Lower lobe of right lung (tissue), 2 donors: Measurements from ENCODE around the gene CSRP3. TPM values are rescaled to one million over a fixed set of nuclear protein-coding genes. Genes with fewer than 3 reads are reported as not detected.

Experiments used
- ATAC-seq, 2 donors: fragments of 200-7000 bp; cut with Tn5 transposase; one replicate each; pipeline ENCODE4 v1.9.1; 2020 to 2022; ENCODE audit warnings: mild to moderate bottlenecking in 2 of 2, moderate library complexity in 2 of 2
- DNase-seq: peaks from one replicate; pipeline ENCODE4 v3.0.0-alpha.2; 2020
- H3K27ac ChIP-seq: fragments of 200-600 bp; one replicate; pipeline ENCODE4 v1.8.0; 2022
- H3K27me3 ChIP-seq: fragments of 200-600 bp; one replicate; pipeline ENCODE4 v1.8.0; 2022; ENCODE audit warnings: low read depth
- H3K36me3 ChIP-seq: fragments of 200-600 bp; one replicate; pipeline ENCODE4 v1.8.0; 2022; ENCODE audit warnings: mild to moderate bottlenecking
- H3K4me1 ChIP-seq: fragments of 200-600 bp; one replicate; pipeline ENCODE4 v1.8.0; 2022
- H3K4me3 ChIP-seq: fragments of 200-600 bp; one replicate; pipeline ENCODE4 v1.8.0; 2022; ENCODE audit warnings: mild to moderate bottlenecking
- H3K9me3 ChIP-seq: fragments of 200-600 bp; one replicate; pipeline ENCODE4 v1.8.0; 2022
- intact Hi-C: fragments of 100-400 bp; cut with DNase I; formaldehyde crosslinking; loops from one replicate; pipeline ENCODE4 v1.11.0; 2022
- total RNA-seq: library from RNA; stranded (reverse); fragmentation: NEBNext Ultra II Directional; extraction: Animal tissue kit (Norgen Biotek cat#: 25700); gene quantifications from one replicate; pipeline ENCODE4 v1.2.1, GENCODE V29; 2021
- TF ChIP-seq, protein P1 (sequence below): fragments of 200-600 bp; IDR thresholded peaks from one replicate; pipeline ENCODE4 v1.8.0; 2022; ENCODE audit warnings: antibody characterized with exemption, mild to moderate bottlenecking
- donor health status: DM: no; HTN: yes; CAD: no; lungs with severe emphysema.

The CSRP3 gene
- total RNA-seq, 1 donor from 2014 or later: not detected

DNA sequence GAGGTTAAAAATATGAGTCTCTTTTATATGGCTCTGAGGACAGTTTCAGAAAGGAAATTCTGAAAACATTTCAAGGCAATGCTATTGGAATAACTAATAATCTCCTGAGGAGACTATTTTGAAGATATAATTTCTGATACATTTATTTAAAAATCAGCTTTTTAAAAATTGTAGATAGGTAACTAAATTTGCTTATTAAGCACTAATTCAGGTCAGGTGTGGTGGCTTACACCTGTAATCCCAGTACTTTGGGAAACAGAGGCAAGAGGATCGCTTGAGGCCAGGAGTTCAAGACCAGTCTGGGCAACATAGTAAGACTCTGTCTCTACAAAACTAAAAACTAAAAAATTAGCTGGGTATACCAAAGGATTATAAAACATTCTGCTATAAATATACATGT, 67.8 kb downstream of the CSRP3 start:
- H3K36me3 ChIP-seq: no peaks in the 10 kb centered on the region
- H3K27me3 ChIP-seq: no peaks in the 10 kb centered on the region
- TF ChIP-seq, protein P1, sequence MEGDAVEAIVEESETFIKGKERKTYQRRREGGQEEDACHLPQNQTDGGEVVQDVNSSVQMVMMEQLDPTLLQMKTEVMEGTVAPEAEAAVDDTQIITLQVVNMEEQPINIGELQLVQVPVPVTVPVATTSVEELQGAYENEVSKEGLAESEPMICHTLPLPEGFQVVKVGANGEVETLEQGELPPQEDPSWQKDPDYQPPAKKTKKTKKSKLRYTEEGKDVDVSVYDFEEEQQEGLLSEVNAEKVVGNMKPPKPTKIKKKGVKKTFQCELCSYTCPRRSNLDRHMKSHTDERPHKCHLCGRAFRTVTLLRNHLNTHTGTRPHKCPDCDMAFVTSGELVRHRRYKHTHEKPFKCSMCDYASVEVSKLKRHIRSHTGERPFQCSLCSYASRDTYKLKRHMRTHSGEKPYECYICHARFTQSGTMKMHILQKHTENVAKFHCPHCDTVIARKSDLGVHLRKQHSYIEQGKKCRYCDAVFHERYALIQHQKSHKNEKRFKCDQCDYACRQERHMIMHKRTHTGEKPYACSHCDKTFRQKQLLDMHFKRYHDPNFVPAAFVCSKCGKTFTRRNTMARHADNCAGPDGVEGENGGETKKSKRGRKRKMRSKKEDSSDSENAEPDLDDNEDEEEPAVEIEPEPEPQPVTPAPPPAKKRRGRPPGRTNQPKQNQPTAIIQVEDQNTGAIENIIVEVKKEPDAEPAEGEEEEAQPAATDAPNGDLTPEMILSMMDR: no peak
- H3K27ac ChIP-seq: no peak overlapping the region
- no peaks in the 10 kb centered on the region for H3K9me3 ChIP-seq
- H3K4me3 ChIP-seq: no peak overlapping the region
- intact Hi-C loops: no loop called here
- ATAC-seq (no peak), DNase-seq (no peak)
- H3K4me1 ChIP-seq: no peaks in the 10 kb centered on the region

Other genes starting within 250 kb of the CSRP3 start
- not detected for gene MRGPRX2, start 141.3 kb downstream of the CSRP3 start, total RNA-seq
- gene ZDHHC13, start 84.8 kb downstream of the CSRP3 start, total RNA-seq: 10.6 TPM
- 0.95 TPM for gene E2F8, start 39.0 kb upstream of the CSRP3 start, total RNA-seq